Measurements from ENCODE around the gene ASXL2.
"Not testable (repeated sequence)": the region's sequence is repeated elsewhere in the genome, so short reads cannot be mapped to it uniquely, and the experiment has no call there.

ASXL2 gene

DNA sequence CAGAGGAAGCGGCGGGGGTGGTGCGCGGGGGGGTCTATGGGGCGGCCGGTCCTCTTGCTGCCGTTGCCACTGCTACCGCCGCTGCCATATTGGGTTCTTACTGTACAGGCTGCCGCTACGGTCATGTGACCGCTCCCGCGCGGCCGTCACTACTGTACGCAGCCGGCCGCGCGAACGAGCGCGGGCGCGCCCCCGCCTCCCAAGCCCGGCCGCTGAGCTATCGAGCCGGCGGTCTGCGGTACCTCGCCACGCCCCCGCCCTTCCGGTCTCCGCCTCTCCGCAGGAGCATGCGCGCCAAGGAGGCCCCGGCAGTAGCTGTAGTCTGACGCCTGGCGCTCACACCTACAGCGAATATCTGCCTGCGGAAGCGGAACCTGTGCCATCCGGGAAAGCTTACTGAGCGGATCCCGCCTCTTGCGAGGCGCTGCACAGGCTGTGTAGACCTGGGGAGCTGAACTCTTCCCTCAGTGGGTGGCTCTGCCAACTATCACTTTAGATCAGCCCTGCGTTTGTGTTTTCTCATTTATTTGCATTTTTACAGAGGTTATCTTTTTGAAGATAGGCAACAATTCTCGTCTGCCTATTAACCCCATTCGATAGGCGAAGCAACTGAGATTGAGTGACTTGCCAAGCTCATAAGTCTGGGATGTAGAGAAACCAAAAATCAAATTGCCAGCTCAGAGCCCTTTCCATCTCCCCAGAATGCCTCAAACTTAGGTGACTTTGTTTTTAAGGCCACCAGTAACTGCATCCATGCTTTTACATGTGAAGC is at the start of gene ASXL2:
Gene ASXL2, minus strand, starts transcription at position 127 of the 772 bp plus-strand sequence. CDS start 265 bp downstream, outside the sequence.
- peak; percentile 97 for DNase-seq

DNA sequence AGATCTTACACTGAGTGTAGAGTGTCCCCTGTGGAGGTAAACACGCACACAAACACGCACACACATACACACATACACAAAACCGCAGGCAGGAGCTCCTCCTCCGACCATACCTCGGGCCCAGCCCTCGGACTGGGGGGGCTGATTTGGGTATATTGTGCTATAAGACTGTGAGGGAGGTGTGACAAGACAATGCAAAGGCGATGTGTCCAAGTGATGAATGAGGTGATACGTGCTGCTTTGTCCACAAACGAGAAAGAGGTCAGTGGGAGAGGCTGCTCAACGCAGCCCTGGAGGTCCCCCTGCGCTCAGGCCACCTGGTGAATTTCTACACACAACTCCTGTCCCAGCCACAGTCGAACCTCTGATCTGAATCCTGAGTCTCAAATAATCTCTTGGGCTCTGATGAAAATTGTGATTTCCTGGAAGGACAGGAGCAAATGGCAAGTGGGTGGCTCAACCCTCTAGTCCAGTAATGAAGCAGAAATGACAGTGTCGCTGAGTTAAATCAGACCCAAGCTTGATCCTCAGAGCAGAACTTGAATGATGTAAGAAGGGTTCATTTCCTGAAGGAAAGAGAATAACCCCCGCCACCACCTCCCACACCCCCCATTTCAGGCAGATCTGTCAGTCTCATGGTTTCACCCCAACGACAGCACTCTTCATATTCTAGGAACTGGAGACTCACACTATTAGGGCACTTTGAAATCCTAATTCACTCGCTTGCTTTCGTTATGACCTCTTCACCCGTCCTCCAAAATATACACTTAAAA is 48.9 kb upstream of the ASXL2 start:
- DNase-seq, result no peak

DNA sequence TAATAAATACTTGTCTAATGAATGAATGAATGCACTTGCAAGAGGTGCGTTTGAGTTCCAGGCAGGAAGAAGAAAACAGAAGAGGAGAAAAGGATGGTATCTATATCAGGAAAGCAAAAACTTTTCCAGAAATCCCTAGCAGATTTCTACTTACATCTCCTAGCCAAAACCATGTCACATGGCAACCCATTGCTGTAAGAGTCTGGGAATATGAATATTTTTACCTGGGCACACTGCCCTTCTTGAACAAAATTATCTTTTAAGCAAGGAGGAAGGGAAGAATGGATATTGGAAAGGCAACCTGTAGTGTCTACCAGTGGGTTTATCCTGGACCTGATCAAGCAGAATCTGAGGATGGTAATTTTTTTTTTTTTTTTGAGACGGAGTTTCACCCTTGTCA is 44.2 kb upstream of the ASXL2 start:
- DNase-seq, result no peak

DNA sequence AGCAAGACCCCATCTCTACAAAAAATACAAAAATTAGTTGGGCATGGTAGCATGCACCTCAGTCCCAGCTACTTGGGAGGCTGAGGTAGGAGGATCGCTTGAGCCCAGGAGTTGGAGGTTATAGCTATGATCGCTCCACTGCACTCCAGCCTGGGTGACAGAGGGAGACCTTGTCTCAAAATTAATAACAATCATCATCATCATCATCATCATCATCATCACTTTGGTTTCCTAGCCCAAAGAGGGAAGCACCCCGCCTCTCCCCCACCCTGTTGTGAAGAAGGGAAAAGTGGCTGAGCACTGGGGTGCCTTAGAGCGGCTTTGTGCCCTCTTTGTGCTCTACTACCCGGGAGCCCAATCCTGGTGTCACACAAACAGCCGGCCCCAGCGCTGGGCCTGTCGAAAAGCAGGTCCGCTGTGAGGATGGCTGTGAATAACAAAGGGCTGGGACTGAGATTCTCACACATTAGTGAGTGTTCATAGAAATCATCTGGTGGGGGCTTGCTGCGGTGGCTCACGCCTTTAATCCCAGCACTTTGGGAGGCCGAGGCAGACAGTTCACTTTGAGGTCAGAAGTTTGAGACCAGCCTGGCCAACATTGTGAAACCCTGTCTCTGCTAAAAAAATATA is 42.6 kb upstream of the ASXL2 start:
- no peak for DNase-seq

DNA sequence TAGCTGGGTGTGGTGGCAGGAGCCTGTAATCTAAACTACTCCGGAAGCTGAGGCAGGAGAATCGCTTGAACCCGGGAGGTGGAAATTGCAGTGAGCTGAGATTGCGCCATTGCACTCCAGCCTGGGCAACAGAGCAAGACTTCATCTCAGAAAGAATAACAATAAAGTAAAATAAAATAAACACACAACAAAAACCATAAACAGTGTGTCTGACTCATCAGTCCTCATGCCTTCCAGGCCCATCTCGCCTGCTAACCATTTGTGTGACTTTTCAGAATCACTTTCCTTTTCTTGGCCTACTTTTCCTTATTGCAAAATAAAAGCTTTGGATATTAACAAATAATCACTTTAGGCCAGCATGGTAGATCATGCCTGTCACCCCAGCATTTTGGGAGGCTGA is 42.0 kb upstream of the ASXL2 start:
- no peak for DNase-seq

DNA sequence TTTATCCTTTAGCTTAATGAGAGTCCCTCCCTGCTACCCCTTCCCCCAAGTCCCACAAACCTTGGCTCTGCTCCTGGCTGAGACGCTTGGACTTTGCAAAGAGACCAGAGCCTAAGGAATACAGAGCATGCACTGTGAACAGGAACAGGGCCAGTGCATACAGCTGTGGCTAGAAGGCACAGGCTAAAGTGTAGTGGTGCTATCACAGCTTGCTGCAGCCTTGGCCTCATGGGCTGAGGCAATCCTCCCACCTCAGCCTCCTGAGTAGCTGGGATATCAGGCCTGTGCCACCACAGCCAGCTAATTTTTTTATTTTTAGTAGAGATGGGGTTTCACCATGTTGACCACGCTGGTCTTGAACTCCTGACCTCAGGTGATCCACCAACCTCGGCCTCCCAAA is 39.5 kb upstream of the ASXL2 start:
- no peak for DNase-seq

DNA sequence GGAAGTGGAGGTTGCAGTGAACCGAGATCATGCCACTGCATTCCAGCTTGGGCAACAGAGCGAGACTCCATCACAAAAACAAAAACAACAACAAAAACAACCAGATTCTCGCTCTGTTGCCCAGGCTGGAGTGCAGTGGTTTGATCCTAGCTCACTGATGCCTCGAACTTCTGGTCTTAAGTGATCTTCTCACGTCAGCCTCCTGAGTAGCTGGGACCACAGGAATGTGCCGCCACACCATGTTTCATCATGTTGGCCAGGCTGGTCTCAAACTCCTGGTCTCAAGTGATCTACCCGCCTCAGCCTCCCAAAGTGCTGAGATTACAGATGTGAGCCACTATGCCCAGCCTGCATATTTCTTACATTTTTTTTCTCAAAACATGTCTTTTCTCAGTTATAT is 39.1 kb upstream of the ASXL2 start:
- DNase-seq, result not testable (repeated sequence)

DNA sequence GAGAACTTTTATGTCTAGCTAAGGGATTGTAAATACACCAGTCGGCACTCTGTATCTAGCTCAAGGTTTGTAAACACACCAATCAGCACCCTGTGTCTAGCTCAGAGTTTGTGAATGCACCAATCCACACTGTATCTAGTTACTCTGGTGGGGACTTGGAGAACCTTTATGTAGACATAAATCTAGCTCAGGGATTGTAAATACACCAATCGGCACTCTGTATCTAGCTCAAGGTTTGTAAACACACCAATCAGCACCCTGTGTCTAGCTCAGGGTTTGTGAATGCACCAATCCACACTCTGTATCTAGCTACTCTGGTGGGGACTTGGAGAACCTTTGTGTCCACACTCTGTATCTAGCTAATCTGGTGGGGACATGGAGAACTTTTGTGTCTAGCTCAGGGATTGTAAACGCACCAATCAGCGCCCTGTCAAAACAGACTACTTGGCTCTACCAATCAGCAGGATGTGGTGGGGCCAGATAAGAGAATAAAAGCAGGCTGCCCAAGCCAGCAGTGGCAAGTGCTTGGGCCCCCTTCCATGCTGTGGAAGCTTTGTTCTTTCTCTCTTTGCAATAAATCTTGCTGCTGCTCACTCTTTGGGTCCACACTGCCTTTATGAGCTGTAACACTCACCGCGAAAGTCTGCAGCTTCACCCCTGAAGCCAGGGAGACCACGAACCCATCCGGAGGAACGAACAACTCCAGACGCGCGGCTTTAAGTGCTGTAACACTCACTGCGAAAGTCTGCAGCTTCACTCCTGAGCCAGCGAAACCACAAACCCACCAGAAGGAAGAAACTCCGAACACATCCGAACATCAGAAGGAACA is 37.9 kb upstream of the ASXL2 start:
- DNase-seq, result not testable (repeated sequence)

DNA sequence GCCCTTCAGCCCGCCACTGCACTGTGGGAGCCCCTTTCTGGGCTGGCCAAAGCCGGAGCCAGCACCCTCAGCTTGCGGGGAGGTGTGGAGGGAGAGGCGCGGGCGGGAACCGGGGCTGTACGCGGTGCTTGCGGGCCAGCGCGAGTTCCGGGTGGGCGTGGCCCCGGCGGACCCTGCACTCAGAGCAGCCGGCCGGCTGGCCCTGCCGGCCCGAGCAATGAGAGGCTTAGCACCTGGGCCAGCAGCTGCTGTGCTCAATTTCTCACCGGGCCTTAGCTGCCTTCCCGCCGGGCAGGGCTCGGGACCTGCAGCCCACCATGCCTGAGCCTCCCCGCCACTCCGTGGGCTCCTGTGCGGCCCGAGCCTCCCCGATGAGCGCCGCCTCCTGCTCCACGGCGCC is 37.1 kb upstream of the ASXL2 start:
- DNase-seq, result not testable (repeated sequence)

DNA sequence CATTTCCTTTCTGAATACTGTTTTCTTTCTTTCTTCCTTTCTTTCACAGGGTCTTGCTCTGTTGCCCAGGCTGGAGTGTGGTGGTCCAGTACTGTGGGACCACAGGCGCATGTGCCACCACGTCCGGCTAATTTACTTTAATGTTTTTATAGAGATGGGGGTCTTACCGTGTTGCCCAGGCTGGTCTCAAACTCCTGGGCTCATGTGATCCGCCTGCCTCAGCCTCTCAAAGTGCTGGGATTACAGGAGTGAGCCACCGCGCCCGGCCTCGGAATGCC is 35.3 kb upstream of the ASXL2 start:
- DNase-seq, result not testable (repeated sequence)

DNA sequence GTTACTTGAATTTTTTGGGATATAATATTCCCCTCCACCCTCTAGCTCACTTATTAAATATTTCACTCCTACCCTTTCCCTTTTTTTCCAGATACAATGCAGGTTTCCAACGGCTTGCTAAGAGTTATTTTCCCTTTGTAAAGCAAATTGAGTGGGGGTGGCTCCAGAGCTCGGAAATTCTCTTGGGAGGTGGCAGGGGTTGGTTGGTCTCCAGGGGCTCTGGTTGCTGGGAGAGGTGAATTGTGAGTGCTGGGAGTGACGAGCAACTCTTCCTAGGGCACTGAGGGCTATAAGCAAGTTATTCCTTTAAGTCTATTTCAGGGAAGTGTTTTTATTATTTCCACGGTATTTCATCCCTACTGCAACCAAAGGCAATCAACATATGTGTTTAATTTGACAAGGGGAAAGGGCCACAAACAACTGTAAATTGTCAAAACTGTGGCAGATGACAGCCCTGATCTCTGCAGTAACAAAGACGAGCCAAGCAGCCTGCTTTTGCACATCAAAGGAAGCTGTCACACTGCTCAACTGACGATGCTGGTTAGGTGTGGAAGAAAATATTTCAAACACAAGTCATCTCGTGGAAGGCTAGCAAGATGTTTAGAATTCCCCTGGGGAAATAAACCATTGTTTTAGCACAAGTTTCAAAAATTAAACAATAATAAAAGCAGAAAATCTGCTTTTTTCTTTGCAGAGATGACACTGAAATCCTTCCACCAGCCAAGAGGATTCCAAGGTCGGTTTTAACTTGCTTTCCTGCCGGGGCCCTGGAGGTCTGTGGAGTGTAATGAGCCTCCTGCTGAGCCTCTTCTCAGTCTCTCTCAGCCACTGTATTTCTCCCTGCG is 34.8 kb upstream of the ASXL2 start:
- DNase-seq, result no peak

DNA sequence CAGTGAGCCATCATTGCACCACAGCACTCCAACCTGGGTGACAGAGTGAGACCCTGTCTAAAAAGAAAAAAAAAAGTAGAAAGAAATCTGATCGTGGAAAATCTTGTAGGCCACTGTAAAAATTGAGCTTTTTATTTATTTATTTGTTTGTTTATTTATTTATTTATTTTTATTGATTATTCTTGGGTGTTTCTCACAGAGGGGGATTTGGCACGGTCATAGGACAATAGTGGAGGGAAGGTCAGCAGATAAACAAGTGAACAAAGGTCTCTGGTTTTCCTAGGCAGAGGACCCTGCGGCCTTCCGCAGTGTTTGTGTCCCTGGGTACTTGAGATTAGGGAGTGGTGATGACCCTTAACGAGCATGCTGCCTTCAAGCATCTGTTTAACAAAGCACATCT is 31.3 kb upstream of the ASXL2 start:
- not testable (repeated sequence) for DNase-seq

DNA sequence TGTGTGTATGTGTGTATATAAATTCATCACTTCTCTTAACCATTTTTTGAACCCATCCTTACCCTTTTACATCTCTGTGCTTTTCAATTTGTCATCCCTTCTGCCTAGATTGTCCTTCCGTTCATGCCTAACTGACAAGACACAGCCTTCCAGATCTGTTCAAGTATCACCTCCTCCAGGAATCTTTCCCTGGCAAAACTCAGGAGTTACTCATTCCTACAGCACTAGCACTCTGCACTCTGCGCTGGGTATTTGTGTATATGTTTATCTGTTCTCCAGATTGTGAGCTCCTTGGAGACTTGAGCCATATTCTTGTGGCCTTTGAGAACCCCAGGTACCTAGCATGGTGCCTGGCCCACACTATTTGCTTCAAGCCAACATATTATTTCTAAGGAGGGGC is 26.8 kb upstream of the ASXL2 start:
- DNase-seq, result no peak

DNA sequence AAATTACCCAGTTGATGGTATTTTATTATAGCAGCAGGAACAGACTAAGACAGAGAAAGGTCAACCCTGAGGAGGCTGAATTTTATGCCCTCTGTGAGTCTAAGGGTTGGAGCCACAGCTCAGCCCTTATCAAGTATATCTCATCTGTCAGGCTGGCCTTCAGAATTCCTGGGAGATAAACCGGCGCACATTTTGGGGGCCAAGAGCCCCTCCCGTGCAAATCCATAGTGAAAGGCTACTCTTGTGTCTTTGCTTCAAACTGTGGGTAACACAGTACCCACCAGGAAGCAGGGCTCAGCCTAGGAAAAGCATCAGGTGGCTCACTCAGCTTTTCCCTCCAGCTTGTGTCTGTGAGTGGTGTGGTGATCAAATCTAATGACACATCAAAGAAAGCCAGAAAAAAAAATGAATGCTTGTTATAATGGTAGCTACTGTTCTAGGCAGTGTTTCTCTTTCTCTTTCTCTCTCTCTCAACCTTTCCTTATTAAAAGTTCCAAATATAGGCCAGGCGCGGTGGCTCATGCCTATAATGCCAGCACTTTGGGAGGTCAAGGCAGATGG is 25.0 kb upstream of the ASXL2 start:
- DNase-seq, result no peak

DNA sequence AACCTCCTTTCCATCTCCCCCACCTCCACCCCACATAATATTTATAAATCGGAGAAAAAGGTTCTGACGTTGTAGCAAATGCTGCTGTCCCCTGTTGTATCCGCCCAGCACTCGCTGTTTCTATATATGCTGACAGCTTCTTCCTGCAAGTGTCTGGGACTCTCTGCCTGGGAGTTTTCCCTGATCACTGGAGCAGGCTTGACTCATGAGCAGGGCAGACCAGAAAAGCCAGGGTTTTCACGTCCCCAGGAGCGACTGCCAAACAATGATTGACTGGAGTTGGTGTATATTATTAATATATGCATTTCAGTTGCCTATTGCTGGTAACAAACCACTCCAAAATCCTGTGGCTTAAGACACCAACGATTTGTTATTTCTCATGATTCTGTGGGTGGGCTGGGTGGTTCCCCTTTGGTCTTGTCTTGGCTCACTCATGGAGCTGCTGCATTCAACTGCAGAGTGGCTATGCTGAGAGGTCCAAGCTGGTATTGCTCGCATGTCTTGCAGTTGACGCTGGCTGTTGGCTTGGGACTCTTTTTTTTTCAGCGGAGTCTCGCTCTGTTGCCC is 21.2 kb upstream of the ASXL2 start:
- no peak for DNase-seq

DNA sequence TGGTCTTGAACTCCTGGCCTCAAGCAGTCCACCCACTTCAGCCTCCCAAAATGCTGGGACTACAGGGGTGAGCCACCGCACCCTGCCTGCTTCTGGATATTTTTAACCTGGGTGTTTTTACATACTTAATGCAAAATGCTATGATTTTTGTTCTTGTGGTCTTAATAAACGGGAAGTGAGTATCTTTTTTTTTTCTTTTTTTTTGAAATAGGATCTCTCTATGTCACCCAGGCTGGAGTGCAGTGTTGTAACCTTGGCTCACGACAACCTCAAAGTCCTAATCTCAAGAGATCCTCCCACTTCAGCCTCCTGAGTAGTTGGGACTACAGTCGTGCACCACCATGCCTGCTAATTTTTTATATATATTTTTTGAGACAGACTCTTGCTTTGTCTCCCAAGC is 19.2 kb upstream of the ASXL2 start:
- DNase-seq, result no peak

DNA sequence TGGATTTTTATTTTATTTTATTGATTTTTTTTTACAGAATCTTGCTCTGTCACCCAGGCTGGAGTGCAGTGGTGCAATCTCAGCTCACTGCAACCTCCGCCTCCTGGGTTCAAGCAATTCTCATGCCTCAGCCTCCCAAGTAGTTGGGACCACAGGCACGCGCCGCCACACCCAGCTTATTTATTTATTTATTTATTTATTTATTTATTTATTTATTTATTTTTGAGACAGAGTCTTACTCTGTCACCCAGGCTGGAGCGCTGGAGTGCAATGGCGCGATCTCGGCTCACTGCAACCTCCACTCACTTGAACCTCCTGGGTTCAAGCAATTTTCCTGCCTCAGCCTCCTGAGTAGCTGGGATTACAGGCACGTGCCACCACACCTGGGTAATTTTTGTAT is 18.0 kb upstream of the ASXL2 start:
- not testable (repeated sequence) for DNase-seq

DNA sequence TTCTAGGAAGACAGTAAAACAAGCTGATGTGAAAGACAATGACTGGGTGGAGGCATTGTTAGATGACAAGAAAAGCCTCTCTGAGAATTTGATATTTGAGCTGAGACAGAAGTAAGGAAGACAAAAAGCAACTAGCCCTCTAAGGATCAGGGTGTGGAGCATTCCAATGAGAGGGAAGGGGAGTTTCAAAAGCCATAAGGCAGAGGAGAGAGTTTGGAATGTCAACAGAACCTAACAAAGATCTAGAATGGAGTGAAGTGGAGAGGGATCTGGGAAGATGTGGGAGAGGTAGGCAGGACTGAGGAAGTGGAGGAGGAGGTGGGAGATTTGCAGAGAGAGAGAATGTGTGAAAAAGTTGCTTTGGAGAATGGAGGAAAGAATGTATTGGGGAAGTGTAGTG is 17.3 kb upstream of the ASXL2 start:
- no peak for DNase-seq

DNA sequence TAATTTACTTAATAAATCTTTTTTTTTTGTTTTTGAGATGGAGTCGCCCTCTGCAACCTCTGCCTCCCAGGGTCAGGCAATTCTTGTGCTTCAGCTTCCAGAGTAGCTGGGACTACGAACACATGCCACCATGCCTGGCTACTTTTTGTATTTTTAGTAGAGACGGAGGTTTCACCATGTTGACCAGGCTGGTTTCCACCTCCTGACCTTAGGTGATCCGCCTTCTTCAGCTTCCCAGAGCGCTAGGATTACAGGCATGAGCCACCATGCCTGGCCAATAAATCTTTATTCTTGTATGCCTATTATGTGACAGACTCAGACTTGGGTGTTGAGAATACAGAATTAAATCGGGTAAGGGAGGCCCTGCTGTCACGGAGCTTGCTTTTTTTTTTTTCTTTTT is 16.7 kb upstream of the ASXL2 start:
- DNase-seq, result no peak

DNA sequence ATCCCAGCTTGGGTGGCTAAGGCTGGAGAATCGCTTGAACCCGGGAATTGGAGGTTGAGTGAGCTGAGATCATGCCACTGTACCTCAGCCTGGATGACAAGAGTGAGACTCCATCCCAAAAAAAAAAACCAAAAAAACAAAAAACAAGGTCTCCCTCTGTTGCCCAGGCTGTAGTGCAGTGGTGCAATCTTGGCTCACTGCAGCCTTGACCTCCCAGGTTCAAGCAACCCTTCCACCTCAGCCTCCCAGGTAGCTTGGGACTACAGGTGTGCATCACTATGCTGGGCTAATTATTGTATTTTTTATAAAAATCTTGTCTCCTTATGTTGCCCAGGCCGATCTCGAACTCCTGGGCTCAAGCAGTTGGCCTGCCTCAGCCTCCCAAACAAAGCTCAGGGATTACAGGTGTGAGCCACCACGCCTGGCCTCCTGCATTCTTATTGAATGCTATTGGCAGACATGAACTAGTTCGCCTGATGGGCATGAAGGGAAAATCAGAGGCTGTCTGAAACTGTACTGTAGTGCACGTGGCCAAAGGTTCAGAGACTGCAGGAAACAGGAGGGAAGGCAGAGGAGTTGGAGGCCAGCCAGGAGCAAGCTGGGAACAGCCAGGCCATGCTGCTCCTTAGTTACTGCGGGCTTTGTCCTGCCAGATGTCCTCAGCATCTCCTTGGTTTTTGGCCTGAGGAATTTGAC is 16.0 kb upstream of the ASXL2 start:
- peak; percentile 82 for DNase-seq

DNA sequence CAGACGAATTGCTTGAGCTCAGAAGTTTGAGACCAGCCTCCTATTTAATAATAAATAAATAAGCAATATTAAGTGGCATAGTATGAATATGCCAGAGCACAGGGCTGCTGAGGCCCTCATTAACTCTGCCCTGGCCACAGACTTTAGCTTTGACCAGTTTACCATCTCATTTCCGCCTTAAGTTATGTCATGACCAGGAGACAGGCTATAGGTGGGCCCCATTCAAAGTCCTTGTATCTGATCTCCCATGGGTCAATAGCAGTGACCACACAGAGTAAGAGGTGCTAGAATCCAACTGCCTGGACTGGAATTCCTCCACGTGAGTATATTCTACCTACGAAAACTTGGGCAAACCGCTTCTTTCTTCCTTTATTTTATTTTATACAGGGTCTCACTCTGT is 13.4 kb upstream of the ASXL2 start:
- no peak for DNase-seq

Data from NCI-H446 treated with DMSO at 0.1 percent for 48 hours (cell line).